GM18868 (cell line): ENCODE measurements around the gene CSNK1D.

Experiments
- ATAC-seq: cut with Tn5 transposase; IDR thresholded peaks from one replicate; pipeline ENCODE4 v1.9.1; 2021; ENCODE audit warnings: mild to moderate bottlenecking, moderate library complexity; ENCODE audit not compliant: unreplicated experiment

Gene CSNK1D

DNA sequence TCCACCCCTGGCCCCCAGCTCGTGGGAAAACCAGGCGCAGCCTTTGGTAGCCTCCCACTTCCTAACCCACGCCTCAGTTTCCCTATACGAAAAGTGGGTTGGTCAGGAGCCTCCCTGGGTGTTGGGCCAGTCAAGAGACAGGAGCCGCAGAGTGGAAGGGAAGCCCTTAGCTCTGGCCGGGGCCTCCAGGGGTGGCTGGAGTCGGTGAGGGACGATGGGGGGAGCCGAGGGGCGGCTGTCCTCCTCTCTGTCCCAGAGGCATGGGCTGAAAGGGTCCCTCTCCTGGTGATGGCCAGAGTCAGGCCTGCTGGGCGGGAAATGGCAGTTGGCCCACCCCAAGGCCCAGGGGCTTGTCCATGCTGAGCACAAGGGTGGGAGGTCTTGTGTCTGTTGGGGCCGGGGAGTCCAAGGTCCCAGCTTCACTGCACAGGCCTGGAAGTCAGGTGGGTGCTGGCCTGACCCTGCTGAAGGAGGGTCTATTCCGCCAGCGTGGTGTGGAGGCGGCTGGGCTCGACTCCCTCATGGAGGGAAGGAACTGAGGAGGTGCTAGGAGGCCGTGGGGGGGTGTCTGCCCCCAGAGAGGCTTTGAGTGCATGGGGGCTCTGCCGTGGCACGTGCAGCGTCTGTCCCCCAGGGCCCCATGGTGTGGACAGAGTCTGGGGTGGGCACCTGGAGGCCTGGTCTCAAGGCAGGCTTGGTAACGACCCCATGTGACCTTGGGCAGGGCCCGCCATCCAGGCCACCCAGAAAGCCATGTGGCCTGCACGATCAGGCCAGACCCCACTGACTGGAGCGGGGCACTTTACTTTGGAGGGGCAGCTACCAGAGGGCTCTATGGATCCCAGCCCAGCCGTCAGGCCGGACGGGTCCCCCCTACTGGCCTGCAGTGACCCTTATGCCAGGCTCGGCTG, 43.5 kb downstream of the CSNK1D start:
- ATAC-seq: no peak

DNA sequence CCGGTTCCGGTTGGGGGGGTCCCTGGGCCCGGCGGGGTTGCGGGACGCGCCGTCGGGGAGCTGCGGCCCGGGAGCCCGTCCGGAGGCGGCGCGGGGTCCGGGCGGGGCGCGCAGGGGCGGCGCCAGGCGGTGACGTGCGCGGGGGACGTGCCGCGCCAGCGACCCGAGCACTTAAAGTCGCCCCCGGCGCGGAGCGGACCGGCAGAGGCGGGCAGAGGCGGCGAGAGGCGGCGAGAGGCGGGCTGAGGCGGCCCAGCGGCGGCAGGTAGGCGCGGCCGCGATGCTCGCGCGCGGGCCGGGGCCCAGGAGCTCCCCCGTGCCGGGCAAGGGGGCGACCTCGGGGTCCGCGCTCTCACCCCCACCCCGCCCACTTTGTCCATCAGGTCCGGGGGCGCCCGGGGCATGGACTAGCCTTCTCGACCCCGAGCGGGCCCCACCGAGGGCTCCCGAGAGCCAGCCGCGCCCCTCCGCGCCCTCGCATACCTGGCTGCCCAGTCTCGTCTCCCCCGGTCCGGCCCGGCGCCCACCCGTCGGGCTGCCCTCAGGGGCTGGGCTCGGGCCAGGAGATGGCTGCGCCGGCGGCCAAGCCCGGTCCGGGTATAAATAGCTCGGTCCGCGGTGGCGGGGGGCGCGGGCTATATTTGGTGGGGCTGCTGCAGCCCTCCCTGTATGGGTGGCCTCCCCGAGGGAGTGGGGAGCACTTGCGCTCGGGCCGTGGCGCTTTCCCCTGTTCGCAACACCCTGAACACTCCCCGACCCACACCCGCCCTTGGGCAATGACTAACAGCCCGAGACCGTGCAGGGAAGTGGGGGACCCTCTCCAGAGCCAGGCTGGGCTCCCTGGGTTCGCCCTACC, 44.4 kb downstream of the CSNK1D start, which contains the start of gene SLC16A3:
TSS of gene SLC16A3 (plus strand) at position 201 of the 856 bp plus-strand sequence. CDS start 6,967 bp downstream, outside the sequence.
- ATAC-seq: peak; percentile 50

DNA sequence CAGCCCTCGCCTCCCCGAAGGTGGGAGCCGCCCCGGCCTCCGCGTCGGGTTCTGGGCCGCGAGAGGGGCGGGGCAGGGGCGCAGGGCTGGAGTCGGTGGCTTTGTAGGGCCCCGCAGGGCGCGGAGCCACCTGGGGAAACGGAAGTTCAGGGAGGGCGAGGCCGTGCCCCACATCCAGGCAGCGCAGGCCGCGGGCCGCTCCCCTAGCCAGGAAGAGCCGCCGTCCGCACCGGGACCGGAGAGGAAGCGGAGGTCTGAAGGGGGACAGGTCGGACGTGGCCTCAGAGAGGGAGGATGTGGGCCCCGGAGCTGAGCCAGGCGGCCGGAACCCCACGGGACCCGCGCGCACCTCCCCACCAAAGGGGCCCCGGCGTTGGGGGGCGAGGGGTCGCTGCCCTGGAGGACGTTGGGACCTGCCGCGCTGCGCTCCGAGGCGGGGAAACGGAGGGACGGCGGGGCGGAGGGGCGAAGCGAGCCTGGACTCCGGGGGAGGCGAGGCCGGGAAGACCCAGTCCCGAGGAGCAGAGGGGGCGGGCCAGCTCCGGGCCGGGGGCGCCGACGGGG, 45.1 kb downstream of the CSNK1D start:
- peak; percentile 16 for ATAC-seq

DNA sequence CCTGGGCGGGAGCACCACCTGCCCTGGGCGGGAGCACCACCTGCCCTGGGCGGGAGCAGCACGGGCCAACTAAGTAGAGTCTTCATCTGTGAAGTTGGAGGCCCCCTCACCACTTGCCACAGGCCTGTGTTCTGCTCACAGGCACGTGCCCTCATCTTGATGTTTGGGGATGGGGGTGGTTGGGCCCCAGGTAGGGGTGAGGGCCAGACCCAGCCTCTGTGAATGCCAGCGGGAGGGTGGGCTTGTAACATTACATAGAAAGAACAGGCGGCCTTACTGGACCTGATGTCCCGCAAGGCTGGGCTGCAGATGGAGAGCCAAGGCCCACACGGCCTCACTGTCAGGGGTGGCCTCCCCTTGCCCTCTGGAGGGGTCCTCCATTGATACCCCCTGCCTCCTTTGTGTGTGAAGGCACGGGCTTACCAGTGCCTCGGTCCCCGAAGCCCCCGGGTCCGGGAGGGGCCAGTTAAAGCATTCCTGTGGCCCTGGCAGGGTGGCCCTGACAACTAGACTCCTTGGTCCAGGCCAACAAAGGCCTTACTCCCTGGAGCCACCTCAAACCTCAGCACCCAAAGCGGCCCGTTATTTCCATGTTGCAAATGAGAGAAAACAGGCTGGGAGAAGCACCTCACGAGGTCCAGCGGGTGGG, 45.7 kb downstream of the CSNK1D start:
- ATAC-seq: no peak

DNA sequence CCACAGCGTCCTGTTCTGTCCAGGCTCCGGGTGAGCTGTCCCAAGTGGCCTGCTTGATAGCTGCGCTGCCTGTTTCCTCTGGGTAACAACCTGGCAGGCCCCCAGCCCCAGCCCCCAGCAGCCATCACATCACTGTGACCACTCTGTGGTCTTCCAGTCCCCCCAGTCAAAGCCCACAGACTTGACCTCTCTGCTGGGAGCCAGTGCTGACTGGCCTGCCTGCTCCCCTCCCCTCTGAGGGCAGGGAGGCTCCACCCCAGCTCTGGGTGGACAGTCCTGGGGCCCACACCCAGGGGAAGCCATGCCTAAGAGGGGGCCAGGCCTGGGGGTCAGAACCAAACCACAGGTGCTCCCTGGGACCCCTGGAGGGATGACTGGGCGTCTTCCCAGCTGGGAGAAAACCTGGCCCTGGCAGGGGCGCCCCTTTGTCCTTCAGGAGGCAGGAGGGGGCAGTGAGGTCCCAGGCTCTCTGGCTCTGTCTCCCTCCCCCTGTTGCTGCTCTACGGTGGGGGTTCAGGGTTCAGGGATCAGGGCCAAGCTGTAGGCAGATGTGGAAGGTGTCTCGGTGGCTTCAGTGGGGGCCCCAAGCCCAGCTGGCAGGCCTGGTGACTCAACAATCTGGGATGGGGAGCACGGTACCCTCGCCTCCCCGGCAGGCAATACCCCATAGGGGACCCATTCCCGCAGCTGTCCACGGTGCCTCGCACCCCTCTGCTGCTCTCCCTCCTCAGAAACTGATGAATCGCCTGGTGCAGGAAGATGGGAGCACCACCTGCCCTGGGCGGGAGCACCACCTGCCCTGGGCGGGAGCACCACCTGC, 46.5 kb downstream of the CSNK1D start:
- ATAC-seq: no peak

DNA sequence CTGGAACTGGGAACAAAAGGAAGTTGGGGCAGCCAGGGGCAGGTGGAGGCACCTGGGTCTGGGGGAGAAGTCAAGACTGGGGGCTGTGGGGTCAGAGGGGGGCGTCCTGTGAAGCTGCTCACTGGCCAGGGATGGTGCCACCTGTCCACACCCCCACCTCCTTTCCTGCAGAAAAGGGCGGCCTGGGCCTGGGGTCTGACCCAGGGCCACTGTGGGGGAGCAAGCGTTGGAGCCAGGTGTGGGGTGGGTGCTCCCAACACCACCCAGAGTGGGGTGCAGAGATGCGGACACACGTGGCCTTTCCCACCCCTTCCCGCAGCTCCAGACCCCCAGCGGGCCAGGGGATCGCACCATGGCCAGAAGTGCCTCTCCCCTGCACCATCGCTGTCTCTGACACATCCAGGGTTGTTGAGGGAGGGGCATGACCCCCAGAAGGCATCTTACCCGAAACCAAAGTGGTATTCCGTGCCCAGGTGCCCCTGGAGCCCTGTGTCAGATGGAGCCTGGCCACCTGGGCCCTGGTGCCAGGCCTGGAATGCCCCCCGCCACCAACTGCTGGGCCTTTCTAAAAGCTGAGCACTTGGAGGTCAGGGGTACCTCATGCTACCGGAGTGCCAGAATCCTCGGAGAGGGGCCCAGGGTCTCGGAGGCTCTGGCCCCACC, 47.2 kb downstream of the CSNK1D start:
- no peak for ATAC-seq

DNA sequence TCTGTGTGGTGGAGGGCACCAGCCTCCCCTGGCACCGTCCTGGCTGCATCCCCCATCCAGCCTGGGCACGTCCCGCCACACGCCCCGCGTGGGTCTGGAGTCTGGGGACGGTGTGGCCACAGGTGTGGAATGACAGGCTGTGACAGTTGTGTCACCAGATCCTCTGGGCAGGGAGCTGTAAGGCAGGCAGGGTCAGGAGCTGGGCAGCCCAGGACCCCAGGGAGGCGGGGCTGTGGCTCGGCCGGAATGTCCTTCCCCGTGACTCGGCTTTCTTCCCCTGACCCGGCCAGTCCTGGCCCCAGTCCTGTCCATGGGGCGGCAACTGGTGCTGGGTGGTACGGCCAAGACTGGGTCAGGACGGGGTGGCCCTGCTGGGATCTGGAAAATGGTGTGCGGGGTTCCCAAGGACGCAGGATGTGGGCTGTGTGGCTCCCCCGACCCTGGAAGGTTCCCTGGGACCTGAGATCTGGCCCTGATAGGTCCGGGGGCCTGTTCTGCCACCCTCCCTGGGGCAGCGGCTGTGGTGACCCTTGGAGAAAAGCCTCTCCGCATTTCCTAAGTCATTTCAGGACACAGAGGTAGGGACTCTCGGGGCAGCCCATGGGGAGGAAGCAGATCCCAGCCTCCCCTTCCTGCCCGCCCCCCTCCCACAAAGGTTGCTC, 48.0 kb downstream of the CSNK1D start:
- no peak for ATAC-seq

DNA sequence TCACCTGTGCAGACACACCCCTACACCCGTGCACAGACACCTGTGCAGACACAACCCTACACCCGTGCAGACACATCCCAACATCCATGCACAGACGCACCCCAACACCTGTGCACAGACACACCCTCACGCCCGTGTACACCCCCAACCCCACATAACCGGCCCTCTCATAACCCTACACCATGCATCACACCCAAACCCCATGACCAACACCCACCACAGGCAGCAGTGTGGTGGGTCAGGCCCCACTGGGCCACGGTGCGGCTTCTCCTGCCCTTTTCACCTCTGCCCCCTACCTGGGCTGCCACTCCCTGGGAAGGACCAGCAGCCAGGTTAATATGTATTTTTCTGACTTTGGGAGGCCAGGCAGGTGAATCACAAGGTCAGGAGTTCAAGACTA, 48.8 kb downstream of the CSNK1D start:
- no peak for ATAC-seq

DNA sequence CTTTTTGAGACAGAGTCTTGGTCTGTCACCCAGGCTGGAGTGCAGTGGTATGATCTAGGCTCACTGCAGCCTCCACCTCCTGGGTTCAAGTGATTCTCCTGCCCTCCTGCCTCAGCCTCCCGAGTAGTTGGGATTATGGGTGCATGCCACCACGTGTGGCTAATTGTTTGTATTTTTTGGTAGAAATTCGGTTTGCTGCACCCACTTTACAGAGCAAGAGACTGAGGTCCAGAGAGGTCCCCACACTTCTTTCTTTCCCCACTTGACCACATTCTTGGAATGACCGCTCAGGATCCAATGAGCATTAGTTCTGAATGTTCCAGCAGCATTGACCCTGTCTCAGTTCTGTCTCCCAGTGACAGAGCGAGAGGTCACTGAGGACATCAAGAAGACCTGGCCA, 50.0 kb downstream of the CSNK1D start:
- ATAC-seq: no peak

DNA sequence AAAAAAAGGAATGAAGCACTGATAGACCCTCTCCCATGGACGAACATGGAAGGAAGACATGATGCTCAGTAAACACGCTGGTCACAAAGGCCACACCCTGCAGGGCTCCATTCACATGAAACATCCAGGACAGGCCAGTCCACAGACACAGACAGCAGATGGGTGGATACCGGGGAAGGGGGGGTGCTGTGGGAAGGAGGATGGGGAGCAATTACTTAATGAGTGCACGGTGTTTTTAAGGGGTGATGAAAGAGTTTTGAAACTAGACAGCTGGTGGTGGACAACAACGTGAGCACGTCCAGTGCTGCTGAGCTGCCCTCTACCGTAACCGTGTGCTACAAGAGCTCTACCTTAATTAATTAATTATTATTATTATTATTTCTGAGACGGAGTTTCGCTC, 50.7 kb downstream of the CSNK1D start:
- ATAC-seq: no peak

DNA sequence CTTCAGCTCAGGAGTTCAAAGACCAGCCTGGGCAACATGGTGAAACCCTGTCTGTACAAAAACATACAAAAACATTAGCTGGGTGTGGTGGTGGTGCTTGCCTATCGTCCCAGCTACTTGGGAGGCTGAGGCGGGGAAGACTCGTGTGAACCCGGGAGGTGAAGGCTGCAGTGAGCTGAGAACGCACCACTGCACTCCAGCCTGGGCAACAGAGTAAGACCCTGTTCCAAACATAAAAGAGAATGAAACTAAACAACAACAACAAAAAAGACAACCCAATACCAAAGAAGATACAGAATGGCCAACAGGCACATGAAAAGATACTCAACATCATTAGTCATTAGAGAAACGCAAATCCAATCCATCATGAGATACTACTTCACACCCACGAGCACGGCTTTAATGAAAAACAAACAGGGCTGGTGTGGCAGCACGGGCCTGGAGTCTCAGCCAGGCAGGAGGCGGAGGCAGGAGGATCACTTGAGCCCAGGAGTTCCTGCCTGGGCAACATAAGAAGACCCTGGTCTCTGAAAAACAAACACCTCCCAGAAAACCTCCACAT, 52.1 kb downstream of the CSNK1D start:
- ATAC-seq: no peak

DNA sequence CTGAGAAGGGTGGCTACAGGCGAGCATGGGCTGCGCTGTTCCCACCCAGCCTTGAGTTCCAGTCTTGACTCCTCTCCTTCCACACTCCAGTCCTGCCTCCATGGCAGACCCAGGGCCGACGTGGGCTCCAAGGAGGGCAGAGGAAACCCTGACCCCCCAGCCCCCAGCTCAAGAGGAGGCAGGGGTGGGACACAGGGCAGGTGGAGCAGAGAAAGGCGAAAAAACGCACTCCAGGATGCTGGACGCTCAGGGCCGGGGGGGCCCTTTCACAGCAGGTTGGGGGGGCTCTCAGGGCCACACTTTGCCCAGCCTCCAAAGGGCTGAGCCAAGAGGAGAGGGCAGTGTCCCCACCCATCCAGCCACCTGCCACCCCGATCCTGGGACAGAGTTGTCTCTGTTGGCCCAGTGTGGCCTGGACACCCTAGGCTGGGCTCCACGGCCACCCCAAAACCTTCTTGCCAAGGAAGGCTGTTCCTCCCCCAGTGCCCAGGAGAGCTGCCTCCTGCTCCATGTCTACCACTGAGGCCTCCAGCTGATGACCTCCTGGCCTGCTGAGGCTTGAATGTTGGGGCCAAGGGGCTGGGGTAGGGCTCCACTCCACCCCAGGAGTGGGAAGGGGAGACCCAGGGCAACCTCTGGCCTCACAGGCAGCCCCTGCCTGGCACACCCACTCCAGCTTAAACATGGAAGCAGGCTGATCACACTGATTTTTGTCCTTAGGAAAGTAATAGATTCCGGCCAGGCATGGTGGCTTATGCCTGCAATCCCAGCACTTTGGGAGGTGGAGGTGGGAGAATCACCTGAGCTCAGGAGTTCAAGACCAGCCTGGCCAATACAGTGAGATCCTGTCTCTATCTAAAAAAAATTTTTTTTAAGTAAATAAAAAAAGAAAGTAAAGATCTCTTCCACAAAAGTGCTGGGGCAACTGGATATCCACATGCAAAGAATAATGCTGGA, 53.5 kb downstream of the CSNK1D start:
- ATAC-seq: no peak

DNA sequence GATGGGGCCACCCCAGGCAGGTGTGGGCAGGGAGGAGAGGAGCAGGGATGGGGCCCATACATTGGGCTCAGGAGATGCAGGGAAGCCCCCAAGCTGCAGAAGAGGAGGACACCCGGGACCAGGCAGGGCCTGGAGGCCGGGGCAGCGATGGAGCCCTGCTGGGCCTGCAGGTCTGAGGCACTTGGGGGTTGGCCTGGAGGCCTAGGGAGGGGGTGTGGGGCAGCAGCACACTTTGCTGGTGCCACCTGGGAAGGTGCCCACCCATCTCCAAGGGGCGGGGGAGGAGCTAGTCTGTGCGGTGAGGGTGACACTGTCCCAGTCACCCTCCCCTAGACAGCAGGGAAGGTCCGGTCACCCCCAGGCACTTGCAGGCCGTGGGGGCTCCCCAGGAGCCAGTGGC, 54.4 kb downstream of the CSNK1D start:
- no peak for ATAC-seq

DNA sequence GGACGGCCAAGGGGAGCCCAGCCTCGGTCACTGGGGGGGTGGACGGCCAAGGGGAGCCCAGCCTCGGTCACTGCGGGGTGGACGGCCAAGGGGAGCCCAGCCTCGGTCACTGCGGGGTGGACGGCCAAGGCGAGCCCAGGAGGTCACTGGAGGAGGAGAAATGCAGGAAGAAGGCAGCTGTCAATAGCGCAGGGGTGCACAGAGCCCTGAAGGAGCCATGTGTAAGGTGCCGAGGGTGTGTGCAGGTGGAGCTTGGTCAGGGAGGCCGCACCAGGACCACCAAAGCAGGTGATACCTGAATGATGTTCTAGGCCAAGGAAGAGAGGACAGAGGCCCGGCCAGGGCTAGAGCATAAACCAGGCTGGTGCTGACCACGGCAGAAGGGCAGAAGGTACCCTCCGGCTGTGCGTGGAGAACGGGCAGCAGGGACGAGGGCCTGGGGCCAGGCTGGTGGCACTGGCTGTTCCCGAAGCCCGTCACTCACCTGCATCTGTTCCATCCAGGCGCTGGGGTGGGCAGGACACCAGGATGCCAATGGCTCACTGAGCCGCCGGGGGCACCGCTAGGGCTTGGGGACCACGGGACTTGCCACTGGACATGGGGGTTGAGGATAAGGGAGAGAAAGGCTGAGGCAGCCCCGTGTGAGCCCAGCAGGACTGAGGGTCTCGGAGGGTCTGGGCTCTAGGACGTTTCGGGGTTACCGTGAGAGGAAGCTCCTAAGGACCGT, 55.0 kb downstream of the CSNK1D start:
- no peak for ATAC-seq

DNA sequence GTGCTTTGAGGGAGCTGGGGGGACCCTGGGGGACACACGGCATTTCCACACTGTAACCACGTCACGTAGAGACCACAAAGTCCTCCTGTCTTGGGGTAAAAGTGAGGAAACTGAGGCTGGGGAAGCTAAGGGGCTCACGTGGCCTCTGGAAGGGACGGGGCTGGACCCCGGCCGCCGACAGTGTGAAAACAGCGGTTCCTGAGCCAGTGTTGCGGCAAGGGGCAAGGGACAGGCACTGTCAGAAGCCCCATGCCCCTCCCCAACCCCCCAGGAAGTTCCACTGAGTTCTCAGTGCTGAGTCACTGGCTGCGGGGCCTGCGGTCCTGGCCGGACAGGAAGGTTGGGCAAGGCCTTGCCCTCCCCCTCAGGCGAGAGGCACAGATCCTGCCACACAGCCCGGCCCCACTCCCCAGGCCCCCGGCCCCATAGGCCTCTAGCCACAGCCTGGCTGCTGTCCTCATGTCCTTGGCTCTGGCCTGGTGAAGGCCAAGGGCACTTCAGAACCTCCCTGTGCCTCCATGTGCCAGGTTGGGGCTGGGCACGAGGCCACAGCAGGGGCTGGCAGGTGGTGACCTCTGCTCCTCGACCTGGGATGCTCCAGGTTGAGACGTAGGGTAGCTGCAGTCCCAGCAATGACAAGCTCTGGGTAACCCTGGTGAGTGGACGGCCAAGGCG, 55.8 kb downstream of the CSNK1D start:
- no peak for ATAC-seq

DNA sequence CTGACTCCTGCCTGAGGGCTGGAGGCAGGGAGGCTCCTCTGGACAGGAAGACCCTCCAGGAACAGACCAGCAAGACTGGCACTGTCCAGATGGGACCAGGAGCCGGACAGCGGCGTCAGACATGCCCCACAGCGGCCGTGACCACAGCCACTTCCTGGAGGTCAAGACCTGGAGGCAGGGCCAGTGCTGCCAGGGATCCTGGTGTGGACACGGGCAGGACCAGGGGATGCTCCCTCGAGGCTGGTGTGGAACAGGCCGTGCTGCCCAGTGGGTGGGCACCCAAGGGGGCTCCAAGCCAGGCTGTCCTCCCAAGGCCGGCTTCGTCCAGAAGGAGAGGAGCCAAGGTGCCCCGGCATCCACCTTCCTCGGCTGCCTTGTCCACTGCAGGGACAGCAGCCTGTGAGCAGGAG, 56.4 kb downstream of the CSNK1D start:
- ATAC-seq: no peak
